Kidney epithelial cell (primary cell): ENCODE data around the gene FBXW8. TPM values are rescaled to one million over a fixed set of nuclear protein-coding genes. Genes with fewer than 3 reads are reported as not detected.

ENCODE experiments used
- DNase-seq: peaks from one replicate; pipeline ENCODE4 v3.0.0-alpha.2; 2010; ENCODE audit warnings: low read depth
- H3K27me3 ChIP-seq: 2 replicates; pipeline ENCODE4 v1.6.0; 2011; ENCODE audit warnings: low read length; ENCODE audit not compliant: control insufficient read depth, insufficient read depth
- H3K36me3 ChIP-seq: 2 replicates; pipeline ENCODE4 v1.5.1; 2011; ENCODE audit warnings: low read length; ENCODE audit not compliant: control insufficient read depth, insufficient read depth
- H3K4me3 ChIP-seq: 2 replicates; pipeline ENCODE4 v1.5.1; 2011; ENCODE audit warnings: low read depth, mild to moderate bottlenecking, control low read depth, low read length
- CTCF ChIP-seq: IDR thresholded peaks from 2 replicates; pipeline ENCODE4 v1.5.1; 2011; ENCODE audit warnings: mild to moderate bottlenecking, moderate library complexity, low read length, control low read depth, inconsistent platforms; ENCODE audit not compliant: insufficient read depth, poor library complexity, severe bottlenecking
- total RNA-seq: library from RNA; depleted of rRNA; stranded (reverse); fragments of >200 nt; gene quantifications from 2 replicates; pipeline ENCODE4 v1.2.3, GENCODE V29; 2015

FBXW8 gene
- total RNA-seq, 1 donor from 2014 or later, result 25.4 TPM

- DNase-seq, result no peak
Observed at GRCh38 chr12:117023998-117024960, 113.5 kb downstream of the FBXW8 start.

GRCh38 chr12:117024961-117025480 lies 114.3 kb downstream of the FBXW8 start:
- Histone ChIP-seq H3K36me3 (peaks cover 2% of the 10 kb centered on the region), H3K4me3 (no peak overlapping the region), H3K27me3 (no peaks in the 10 kb centered on the region)
- no peak for DNase-seq
- no peak for TF ChIP-seq CTCF

More at GRCh38 chr12:117023998-117024960, 113.5 kb downstream of the FBXW8 start:
- Histone ChIP-seq H3K36me3 (peaks cover 2% of the 10 kb centered on the region), H3K4me3 (no peak overlapping the region), H3K27me3 (no peaks in the 10 kb centered on the region)
- TF ChIP-seq CTCF, result no peak

GRCh38 chr12:117025481-117026151 lies 114.9 kb downstream of the FBXW8 start:
- Histone ChIP-seq H3K36me3 (peaks cover 2% of the 10 kb centered on the region), H3K4me3 (no peak overlapping the region), H3K27me3 (no peaks in the 10 kb centered on the region)
- no peak for DNase-seq
- TF ChIP-seq CTCF, result peak; percentile 85

- H3K27me3 ChIP-seq, result no peaks in the 10 kb centered on the region
- peaks cover 2% of the 10 kb centered on the region for H3K36me3 ChIP-seq
- no peak for TF ChIP-seq CTCF
- DNase-seq, result no peak
- H3K4me3 ChIP-seq, result no peak overlapping the region
Observed at GRCh38 chr12:117026343-117026742, 115.6 kb downstream of the FBXW8 start.

- DNase-seq, result no peak
- Histone ChIP-seq H3K27me3 (no peaks in the 10 kb centered on the region), H3K4me3 (no peak overlapping the region), H3K36me3 (peaks cover 2% of the 10 kb centered on the region)
- no peak for TF ChIP-seq CTCF
Observed at GRCh38 chr12:117026921-117027250, 116.1 kb downstream of the FBXW8 start.
